ENCODE results near the gene CDA. TPM values are rescaled to one million over a fixed set of nuclear protein-coding genes. Genes with fewer than 3 reads are reported as not detected.

CDA gene
- total and polyA plus RNA-seq, 9 of the 15 experiments (the other 6 are each of a cell fraction or from before 2014, with no cell fraction given): not detected

GRCh38 chr1:20621012-20621411 is 32.1 kb downstream of the CDA start:
- DNase-seq (ENCODE audit: extremely low read depth in 1 of 4, low spot score in 3 of 4) (no peak), FAIRE-seq (no peak), ATAC-seq (no peak)
- TF ChIP-seq ZC3H11A (IDR thresholded peaks at IDR 0.05; ENCODE audit: low read depth, low read length) (no peak), CEBPG (CRISPR knock-in tag; IDR thresholded peaks at IDR 0.05) (peak; percentile 37; the same call in 1 of the 2 replicates), CEBPG (tag; conservative IDR thresholded peaks at IDR 0.05 in 1 of 2, IDR thresholded peaks at IDR 0.05 in 1 of 2) (no peak), DLX4 (CRISPR knock-in tag; IDR thresholded peaks at IDR 0.05) (no peak), ATF3 (IDR thresholded peaks at IDR 0.05) (peak; percentile 59), ATF3 (CRISPR knock-in tag; conservative IDR thresholded peaks at IDR 0.05) (no peak), SIN3A (IDR thresholded peaks at IDR 0.05; ENCODE audit: borderline replicate concordance in 2 of 2, control insufficient read depth in 1 of 2, low read depth in 2 of 2, low read length in 2 of 2) (no peak), YBX1 (IDR thresholded peaks at IDR 0.05) (no peak), CEBPB (tag; IDR thresholded peaks at IDR 0.05) (peak; percentile 34; the same call in 1 of the 2 replicates), HMGN3 (IDR thresholded peaks at IDR 0.05; ENCODE audit: borderline replicate concordance, extremely low read depth, insufficient read length, low read depth, low read length) (no peak), FOXJ2 (tag; IDR thresholded peaks at IDR 0.05) (no peak), POU5F1 (IDR thresholded peaks at IDR 0.05; ENCODE audit: borderline replicate concordance, low read depth, low read length, partially characterized antibody) (no peak)
- BruUV-seq (replicated peaks): no TSS peak
- H3K36me3 ChIP-seq (ENCODE audit: control insufficient read depth, insufficient read depth, low read length): no peaks in the 10 kb centered on the region
- intact Hi-C loops (cut with micrococcal nuclease) (no loop called here), in situ Hi-C loops (cut with MboI) (no loop called here)
- no peak overlapping the region for H3K4me2 ChIP-seq (ENCODE audit: insufficient read depth, low read length)
- no peaks in the 10 kb centered on the region for H3K9me1 ChIP-seq (ENCODE audit: control insufficient read depth, insufficient read depth, low read length)
- no peaks in the 10 kb centered on the region for H3K9me3 ChIP-seq (replicated peaks; ENCODE audit: control insufficient read depth, insufficient read depth, low read depth, low read length)
- WGBS (ENCODE audit: insufficient coverage, low coverage, missing lambda C conversion rate): 34% methylated on average over 6 of the region's 6 CpGs
- CTCF ChIA-PET (ENCODE audit: low intra/inter-chr PET ratio): no interaction called here
- H3K79me2 ChIP-seq (ENCODE audit: control insufficient read depth, insufficient read depth, low read length): no peaks in the 10 kb centered on the region
- no peaks in the 10 kb centered on the region for H4K20me1 ChIP-seq (replicated peaks; ENCODE audit: control insufficient read depth, insufficient read depth, low read length)
- H2AFZ ChIP-seq (ENCODE audit: low read depth, low read length): no peak overlapping the region
- peaks cover 2 to 19% of the 10 kb centered on the region in 2 experiments; a peak in 3 of 5 replicates for H3K27me3 ChIP-seq (ENCODE audit: control insufficient read depth in 2 of 2, insufficient read depth in 2 of 2, low read length in 2 of 2)
- no peak overlapping the region for H3K27ac ChIP-seq (ENCODE audit: extremely low read depth, low read depth, low read length)
- POLR2A ChIA-PET: interaction anchor here (1.7 kb wide), 1 partner anchor 9 kb away, joined by 4 read pairs; no protein-coding TSS in a partner anchor
- no peaks in the 10 kb centered on the region for H3K4me1 ChIP-seq (replicated peaks in 1 of 2; ENCODE audit: control insufficient read depth in 2 of 2, insufficient read depth in 2 of 2, low read length in 2 of 2)
- no peak overlapping the region for H3K9ac ChIP-seq (ENCODE audit: insufficient read depth in 1 of 2, low read depth in 2 of 2, low read length in 2 of 2)
- H3K4me3 ChIP-seq: no peak overlapping the region
